T-cell (primary cell): ENCODE data around the gene PTPRM. TPM values are rescaled to one million over a fixed set of nuclear protein-coding genes. Genes with fewer than 3 reads are reported as not detected.

Experiments
- ATAC-seq, 4 experiments: fragments of 200-7000 bp in 3 of 4; fragments of 150-1000 bp in 1 of 4; cut with Tn5 transposase; replicated peaks in 1 of 4; 1 replicate in 3 of 4; 2 replicates in 1 of 4; pipeline ENCODE4 v1.10.0; 2021; ENCODE audit warnings: moderate library complexity in 3 of 4, mild to moderate bottlenecking in 2 of 4, moderate number of reproducible peaks in 1 of 4
- CTCF ChIA-PET, 2 donors: fragments of 300-600 bp; sonication (Branson Sonifier 250); formaldehyde crosslinking; loops; one replicate each; lab custom pipeline; 2022; ENCODE audit warnings: antibody characterized with exemption in 2 of 2; lab: Charles Lee
- POLR2A ChIA-PET, 2 donors: fragments of 300-600 bp; sonication (Branson Sonifier 250); formaldehyde crosslinking; loops; one replicate each; lab custom pipeline; 2022; ENCODE audit warnings: antibody characterized with exemption in 2 of 2; lab: Charles Lee
- DNase-seq, 35 experiments: peaks; one replicate each; pipeline versions ENCODE4 v3.0.0 to v3.0.0-alpha.2; 2013 to 2023
- H3K27ac ChIP-seq: one replicate; pipeline ENCODE4 v1.5.1; 2013; ENCODE audit warnings: low read length
- H3K27me3 ChIP-seq, 2 experiments: replicated peaks in 1 of 2; 1 replicate in 1 of 2; 2 replicates in 1 of 2; pipeline versions ENCODE4 v1.6.1 to v1.7.0; 2013; ENCODE audit warnings: low read length in 1 of 2, mixed read lengths in 1 of 2; ENCODE audit not compliant: control insufficient read depth in 2 of 2, insufficient read depth in 2 of 2; ENCODE audit errors: extremely low read depth in 1 of 2
- H3K36me3 ChIP-seq, 2 donors: 1 replicate in 1 of 2; 2 replicates in 1 of 2; pipeline versions ENCODE4 v1.6.1 to v1.7.0; 2013; ENCODE audit warnings: low read length in 1 of 2; ENCODE audit not compliant: control insufficient read depth in 2 of 2, insufficient read depth in 1 of 2; ENCODE audit errors: extremely low read depth in 1 of 2
- H3K4me1 ChIP-seq, 2 experiments: 1 replicate in 1 of 2; 2 replicates in 1 of 2; pipeline versions ENCODE4 v1.6.1 to v1.7.0; 2013; ENCODE audit warnings: low read length in 2 of 2, mixed read lengths in 1 of 2; ENCODE audit not compliant: insufficient read depth in 2 of 2, control insufficient read depth in 1 of 2; ENCODE audit errors: extremely low read depth in 1 of 2
- H3K4me3 ChIP-seq, 2 donors: 1 replicate in 1 of 2; 2 replicates in 1 of 2; pipeline versions ENCODE4 v1.5.1 to v1.7.0; 2013; ENCODE audit warnings: mild to moderate bottlenecking in 2 of 2, low read length in 1 of 2, moderate library complexity in 1 of 2; ENCODE audit not compliant: control insufficient read depth in 1 of 2; ENCODE audit errors: extremely low read depth in 1 of 2
- H3K9me3 ChIP-seq: 2 replicates; pipeline ENCODE4 v1.7.0; 2013
- H3K27ac Mint-ChIP-seq, 2 donors: one replicate each; pipeline ENCODE4 v1.8.0; 2020 to 2021; ENCODE audit warnings: mild to moderate bottlenecking in 2 of 2, mixed read lengths in 2 of 2
- H3K27me3 Mint-ChIP-seq, 2 donors: one replicate each; pipeline ENCODE4 v1.8.0; 2021 to 2022; ENCODE audit warnings: mixed read lengths in 2 of 2
- H3K36me3 Mint-ChIP-seq: one replicate; pipeline ENCODE4 v1.8.0; 2021; ENCODE audit warnings: mixed read lengths
- H3K4me1 Mint-ChIP-seq, 3 donors: one replicate each; pipeline ENCODE4 v1.8.0; 2020 to 2022; ENCODE audit warnings: mixed read lengths in 3 of 3, mild to moderate bottlenecking in 1 of 3
- H3K4me3 Mint-ChIP-seq, 3 donors: one replicate each; pipeline ENCODE4 v1.8.0; 2020 to 2022; ENCODE audit warnings: mild to moderate bottlenecking in 3 of 3, mixed read lengths in 3 of 3, moderate library complexity in 3 of 3
- H3K9me3 Mint-ChIP-seq, 3 donors: one replicate each; pipeline ENCODE4 v1.8.0; 2020 to 2022; ENCODE audit warnings: mixed read lengths in 3 of 3
- WGBS: methylation state at CpG from one replicate; pipeline ENCODE4 v1.1.5; 2013; ENCODE audit warnings: missing lambda C conversion rate; ENCODE audit not compliant: insufficient coverage; 5-methylcytosine and 5-hydroxymethylcytosine counted together
- total RNA-seq, 35 experiments: library from RNA in 6 of 35; stranded (reverse) in 6 of 35; fragments of 120-200 nt in 1 of 35; gene quantifications; one replicate each; pipeline versions ENCODE4 v1.2.1 to v1.2.4 and lab custom pipeline; 2013 to 2026

The PTPRM gene
- total RNA-seq, 5 donors from 2014 or later (not counting 1 experiment from before 2014, with no cell fraction given) = 4.1 to 47.4 (median 7.1) TPM

DNA sequence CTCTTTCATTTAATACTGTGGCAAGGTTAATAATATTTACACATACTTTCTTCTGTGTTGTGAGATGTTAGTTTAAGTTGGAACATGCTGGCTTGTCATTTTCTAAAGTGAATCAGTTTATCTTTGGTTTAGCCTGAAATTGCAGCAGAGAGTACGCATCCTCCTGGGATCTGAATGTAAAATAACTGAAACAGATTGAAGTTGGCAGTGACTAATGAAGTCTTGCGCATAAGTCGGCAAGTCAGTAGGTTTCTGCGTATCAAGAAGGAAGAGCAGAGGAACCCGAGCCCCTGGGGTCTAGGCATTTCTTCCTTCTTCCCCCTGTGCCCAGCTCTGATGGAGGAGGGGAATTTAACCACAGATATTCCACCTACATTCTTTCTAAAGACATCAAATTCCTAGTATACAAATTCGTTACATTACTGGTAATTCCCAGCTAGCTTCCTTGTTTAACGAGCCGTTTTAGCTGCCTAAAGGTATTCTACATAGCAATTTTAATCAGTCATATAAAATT is 650.0 kb downstream of the PTPRM start:
- no peak overlapping the region for H3K4me3 ChIP-seq
- no peak for ATAC-seq
- DNase-seq = no peak
- Mint-ChIP-seq H3K4me3 (no peak overlapping the region), H3K36me3 (no peaks in the 10 kb centered on the region), H3K27ac (no peak overlapping the region), H3K4me1 (no peaks in the 10 kb centered on the region), H3K27me3 (peaks cover 0 to 3% of the 10 kb centered on the region in 2 donors), H3K9me3 (no peaks in the 10 kb centered on the region)
- no peaks in the 10 kb centered on the region for H3K27me3 ChIP-seq
- 100% methylated on average over 1 of the region's 8 CpGs for WGBS
- ChIA-PET POLR2A (no interaction called here), CTCF (no interaction called here)
- H3K4me1 ChIP-seq = no peaks in the 10 kb centered on the region
- no peaks in the 10 kb centered on the region for H3K36me3 ChIP-seq
- no peaks in the 10 kb centered on the region for H3K9me3 ChIP-seq
- no peak overlapping the region for H3K27ac ChIP-seq

DNA sequence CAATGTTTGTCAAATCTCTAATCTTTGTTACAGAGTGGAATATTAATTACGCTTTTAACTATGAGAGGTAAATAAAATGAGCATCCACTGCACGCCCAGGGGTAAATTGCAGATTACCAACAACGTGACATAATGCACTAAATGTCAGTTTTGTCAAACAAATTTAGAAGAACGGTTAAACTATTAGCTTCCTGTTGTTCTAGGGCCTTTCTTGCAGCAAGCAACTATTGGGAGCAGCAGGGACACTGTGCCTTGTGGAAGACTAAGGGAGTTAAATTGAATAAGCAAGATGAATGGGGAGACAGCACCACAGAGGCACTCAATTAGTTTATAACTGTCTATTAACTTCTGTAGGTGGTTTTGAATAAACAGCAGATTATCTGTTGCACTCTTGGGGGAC is 651.1 kb downstream of the PTPRM start:
- Mint-ChIP-seq H3K4me1 (no peaks in the 10 kb centered on the region), H3K27me3 (peaks cover 0 to 3% of the 10 kb centered on the region in 2 donors), H3K27ac (no peak overlapping the region), H3K9me3 (no peaks in the 10 kb centered on the region), H3K36me3 (no peaks in the 10 kb centered on the region), H3K4me3 (no peak overlapping the region)
- Histone ChIP-seq H3K4me3 (no peak overlapping the region), H3K27me3 (no peaks in the 10 kb centered on the region), H3K27ac (no peak overlapping the region), H3K36me3 (no peaks in the 10 kb centered on the region), H3K9me3 (no peaks in the 10 kb centered on the region), H3K4me1 (no peaks in the 10 kb centered on the region)
- DNase-seq (no peak), ATAC-seq (no peak)
- POLR2A ChIA-PET = no interaction called here
- CTCF ChIA-PET = no interaction called here
- 89% methylated on average over 3 of the region's 4 CpGs for WGBS

DNA sequence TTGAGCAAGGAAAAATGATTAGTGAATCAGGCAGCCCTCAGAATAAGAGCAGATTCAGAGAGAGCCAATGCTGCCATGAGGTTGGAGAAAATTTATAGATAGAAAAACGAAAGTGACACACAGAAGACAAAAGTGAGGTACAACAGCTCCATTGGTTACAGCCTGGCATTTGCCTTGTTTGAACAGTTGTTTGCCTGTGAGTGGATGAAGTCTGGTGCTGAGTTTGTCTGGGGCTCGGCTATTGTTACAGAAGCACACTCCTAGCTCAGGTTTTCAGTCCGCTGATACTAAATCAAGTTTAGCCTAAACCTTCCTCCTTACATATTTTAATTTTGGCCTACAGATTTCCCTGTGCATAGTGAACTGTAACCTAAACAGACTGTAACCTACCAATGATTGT is 654.3 kb downstream of the PTPRM start:
- CTCF ChIA-PET = no interaction called here
- H3K4me3 ChIP-seq = no peak overlapping the region
- WGBS = 100% methylated on average over 1 of the region's 3 CpGs
- no peaks in the 10 kb centered on the region for H3K27me3 ChIP-seq
- no peak for ATAC-seq
- no peak overlapping the region for H3K27ac ChIP-seq
- Mint-ChIP-seq H3K36me3 (no peaks in the 10 kb centered on the region), H3K27ac (no peak overlapping the region), H3K4me1 (no peaks in the 10 kb centered on the region), H3K27me3 (peaks cover 0 to 3% of the 10 kb centered on the region in 2 donors), H3K4me3 (no peak overlapping the region), H3K9me3 (no peaks in the 10 kb centered on the region)
- H3K4me1 ChIP-seq = no peaks in the 10 kb centered on the region
- H3K36me3 ChIP-seq = no peaks in the 10 kb centered on the region
- no peaks in the 10 kb centered on the region for H3K9me3 ChIP-seq
- no peak for DNase-seq
- POLR2A ChIA-PET = no interaction called here

DNA sequence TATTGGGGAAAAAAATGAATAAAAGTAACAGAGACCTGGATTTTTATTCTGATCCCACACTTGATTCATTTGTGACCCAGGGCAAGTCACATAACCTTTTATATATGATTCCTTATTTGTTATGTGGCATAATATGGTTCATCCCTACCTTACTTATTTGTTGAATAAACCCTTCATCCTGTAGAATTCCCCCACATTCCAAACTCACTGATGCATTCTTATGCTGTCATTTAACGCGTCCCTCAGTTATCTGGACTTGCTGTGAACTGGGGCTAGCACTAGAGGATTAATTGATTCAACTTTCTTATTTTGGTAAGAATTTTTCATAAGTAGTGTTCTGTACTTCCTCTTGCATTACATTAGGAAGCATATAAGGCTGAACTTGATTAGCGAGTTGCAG is 657.5 kb downstream of the PTPRM start:
- ChIA-PET CTCF (no interaction called here), POLR2A (no interaction called here)
- Histone ChIP-seq H3K4me1 (no peaks in the 10 kb centered on the region), H3K4me3 (no peak overlapping the region), H3K27me3 (no peaks in the 10 kb centered on the region), H3K9me3 (no peaks in the 10 kb centered on the region), H3K27ac (no peak overlapping the region), H3K36me3 (no peaks in the 10 kb centered on the region)
- ATAC-seq (no peak), DNase-seq (no peak)
- Mint-ChIP-seq H3K36me3 (no peaks in the 10 kb centered on the region), H3K4me3 (no peak overlapping the region), H3K4me1 (no peaks in the 10 kb centered on the region), H3K27ac (no peak overlapping the region), H3K9me3 (no peaks in the 10 kb centered on the region), H3K27me3 (no peaks in the 10 kb centered on the region)
- no CpG with 5 or more reads among the region's 3 CpGs for WGBS

- DNase-seq (no peak), ATAC-seq (no peak)
- Histone ChIP-seq H3K27ac (no peak overlapping the region), H3K4me1 (no peaks in the 10 kb centered on the region), H3K4me3 (no peak overlapping the region), H3K27me3 (no peaks in the 10 kb centered on the region), H3K9me3 (no peaks in the 10 kb centered on the region), H3K36me3 (no peaks in the 10 kb centered on the region)
- peaks cover 0 to 6% (median 3%) of the 10 kb centered on the region in 3 donors for H3K4me1 Mint-ChIP-seq
- H3K4me3 Mint-ChIP-seq = no peak overlapping the region
- ChIA-PET CTCF (no interaction called here), POLR2A (no interaction called here)
- H3K27ac Mint-ChIP-seq = no peak overlapping the region
- no peaks in the 10 kb centered on the region for H3K27me3 Mint-ChIP-seq
- WGBS = 57% methylated on average over 1 of the region's 5 CpGs
- H3K9me3 Mint-ChIP-seq = no peaks in the 10 kb centered on the region
- H3K36me3 Mint-ChIP-seq = no peaks in the 10 kb centered on the region
Observed at GRCh38 chr18:8229040-8229439, 661.9 kb downstream of the PTPRM start.

DNA sequence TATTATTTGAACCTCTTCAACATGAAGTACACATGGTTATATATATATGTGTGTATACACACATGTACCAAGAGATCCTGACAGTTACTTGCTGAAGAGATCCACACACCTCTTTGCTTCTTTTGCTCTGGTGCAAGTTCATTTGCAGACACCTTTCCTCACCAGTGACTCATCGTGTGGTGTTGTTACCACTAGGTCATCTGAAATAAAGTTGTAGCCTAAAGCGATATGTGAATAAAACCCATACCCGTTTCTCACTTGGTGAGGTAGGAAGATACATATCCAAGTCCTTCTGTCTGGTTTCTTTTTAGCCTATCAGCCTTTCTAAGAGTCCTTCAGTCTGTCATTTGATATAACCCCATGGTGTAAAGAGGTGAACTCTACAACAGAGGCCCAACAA is 662.7 kb downstream of the PTPRM start:
- CTCF ChIA-PET = no interaction called here
- no peaks in the 10 kb centered on the region for H3K27me3 Mint-ChIP-seq
- no peaks in the 10 kb centered on the region for H3K9me3 Mint-ChIP-seq
- no peak overlapping the region for H3K27ac Mint-ChIP-seq
- ATAC-seq (no peak), DNase-seq (no peak)
- H3K4me3 Mint-ChIP-seq = no peak overlapping the region
- Histone ChIP-seq H3K9me3 (no peaks in the 10 kb centered on the region), H3K27ac (no peak overlapping the region), H3K4me3 (no peak overlapping the region), H3K4me1 (no peaks in the 10 kb centered on the region), H3K36me3 (no peaks in the 10 kb centered on the region), H3K27me3 (no peaks in the 10 kb centered on the region)
- WGBS = 83% methylated on average over 1 of the region's 3 CpGs
- no peaks in the 10 kb centered on the region for H3K36me3 Mint-ChIP-seq
- H3K4me1 Mint-ChIP-seq = peaks cover 0 to 6% (median 3%) of the 10 kb centered on the region in 3 donors
- POLR2A ChIA-PET = no interaction called here

DNA sequence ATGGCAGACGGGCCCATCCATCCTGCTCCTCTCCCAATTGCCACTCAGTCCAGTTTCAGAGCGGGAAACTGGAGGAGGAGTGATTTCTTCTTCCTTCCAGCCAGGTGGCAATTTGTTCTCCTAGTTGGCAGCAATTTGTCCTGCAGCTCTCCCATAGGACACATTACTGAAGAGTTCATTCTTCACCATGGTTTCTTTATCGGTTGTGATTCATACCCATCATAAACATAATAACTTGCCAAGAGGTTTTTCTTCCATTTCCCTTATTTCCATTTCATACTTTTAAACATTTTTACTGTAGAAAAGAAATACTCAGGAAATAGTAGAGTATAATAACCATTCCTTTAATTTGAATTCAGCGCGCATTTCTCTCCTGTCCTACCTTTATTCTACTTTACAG is 664.2 kb downstream of the PTPRM start:
- H3K4me1 Mint-ChIP-seq = peaks cover 0 to 6% (median 3%) of the 10 kb centered on the region in 3 donors
- no peaks in the 10 kb centered on the region for H3K36me3 Mint-ChIP-seq
- Histone ChIP-seq H3K27me3 (no peaks in the 10 kb centered on the region), H3K36me3 (no peaks in the 10 kb centered on the region), H3K4me3 (no peak overlapping the region), H3K27ac (no peak overlapping the region), H3K4me1 (no peaks in the 10 kb centered on the region), H3K9me3 (no peaks in the 10 kb centered on the region)
- no peak overlapping the region for H3K4me3 Mint-ChIP-seq
- WGBS = no CpG with 5 or more reads among the region's 5 CpGs
- no peak for DNase-seq
- ChIA-PET CTCF (no interaction called here), POLR2A (no interaction called here)
- H3K27me3 Mint-ChIP-seq = no peaks in the 10 kb centered on the region
- no peak overlapping the region for H3K27ac Mint-ChIP-seq
- no peaks in the 10 kb centered on the region for H3K9me3 Mint-ChIP-seq
- ATAC-seq = no peak
